Measurements from ENCODE around the gene TSHZ2. TPM values are rescaled to one million over a fixed set of nuclear protein-coding genes. Genes with fewer than 3 reads are reported as not detected.

The TSHZ2 gene
- total and polyA plus RNA-seq, 9 of the 15 experiments (the other 6 are each of a cell fraction or from before 2014, with no cell fraction given) = 0.03 to 0.20 (median 0.05) TPM; not detected in 4

DNA sequence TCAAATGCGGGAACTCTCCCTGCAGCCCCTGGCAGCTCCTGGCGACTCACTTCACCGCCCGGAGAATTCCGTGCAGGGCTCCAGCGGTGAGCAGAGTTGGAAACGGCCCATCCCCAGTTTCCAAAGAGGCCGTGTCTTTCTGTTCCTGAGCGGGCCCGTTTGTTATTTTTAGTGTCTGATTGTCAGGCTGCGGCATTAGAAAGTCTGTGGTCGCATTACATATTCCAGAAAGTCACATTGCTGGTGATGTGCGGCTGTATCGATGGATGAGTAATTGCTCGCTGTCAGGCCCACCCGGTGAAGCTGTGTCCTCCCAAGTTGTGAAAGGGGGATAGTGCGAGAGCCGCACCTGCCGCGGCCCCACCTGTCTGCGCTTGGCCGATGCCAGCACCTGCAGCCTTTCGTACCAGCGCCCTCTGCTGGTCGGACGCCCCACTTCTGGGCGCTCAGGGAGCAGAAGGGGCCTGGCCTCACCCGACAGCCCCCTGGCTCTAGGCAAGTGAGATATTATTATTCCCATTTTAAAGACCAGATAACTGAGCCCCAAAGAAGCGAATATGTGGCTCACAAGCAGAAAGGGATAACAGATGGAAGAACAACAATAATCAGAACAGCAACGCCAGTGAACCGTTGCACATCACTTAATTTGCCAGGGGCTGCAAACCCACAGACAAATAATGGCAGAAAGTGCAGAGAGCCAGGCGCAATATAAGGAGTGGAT is 244.9 kb downstream of the TSHZ2 start (continued):
- TF ChIP-seq REST (IDR thresholded peaks at IDR 0.05; ENCODE audit: borderline replicate concordance) = peak; percentile 89
- no peak for TF ChIP-seq REST (CRISPR knock-in tag; IDR thresholded peaks at IDR 0.05; ENCODE audit: low read depth)
- TF ChIP-seq, protein P1, sequence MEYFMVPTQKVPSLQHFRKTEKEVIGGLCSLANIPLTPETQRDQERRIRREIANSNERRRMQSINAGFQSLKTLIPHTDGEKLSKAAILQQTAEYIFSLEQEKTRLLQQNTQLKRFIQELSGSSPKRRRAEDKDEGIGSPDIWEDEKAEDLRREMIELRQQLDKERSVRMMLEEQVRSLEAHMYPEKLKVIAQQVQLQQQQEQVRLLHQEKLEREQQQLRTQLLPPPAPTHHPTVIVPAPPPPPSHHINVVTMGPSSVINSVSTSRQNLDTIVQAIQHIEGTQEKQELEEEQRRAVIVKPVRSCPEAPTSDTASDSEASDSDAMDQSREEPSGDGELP (CRISPR knock-in tag; IDR thresholded peaks at IDR 0.05; ENCODE audit: borderline replicate concordance) = peak; percentile 24; the same call in 1 of the 2 replicates
- no peak for TF ChIP-seq MCM7 (IDR thresholded peaks at IDR 0.05)
- no peak for TF ChIP-seq CBFA2T3 (IDR thresholded peaks at IDR 0.05)
- TF ChIP-seq RAD21 (CRISPR knock-in tag; conservative IDR thresholded peaks at IDR 0.05 in 1 of 2, IDR thresholded peaks at IDR 0.05 in 1 of 2) = peak; percentile 80 to 89
- TF ChIP-seq CTBP1 (IDR thresholded peaks at IDR 0.05; ENCODE audit: borderline replicate concordance) = peak; percentile 36; the same call in 1 of the 2 replicates
- TF ChIP-seq DEAF1 (CRISPR knock-in tag; IDR thresholded peaks at IDR 0.05) = peak; percentile 52; the same call in 1 of the 2 replicates
- TF ChIP-seq SMARCE1 (IDR thresholded peaks at IDR 0.05) = 0 out of 2 replicates have a peak, but pooled peaks have one; percentile 23
- TF ChIP-seq RBM25 (IDR thresholded peaks at IDR 0.05; ENCODE audit: low read depth, low read length, severe bottlenecking) = peak; percentile 10
- TF ChIP-seq NCOA1 (IDR thresholded peaks at IDR 0.05; ENCODE audit: low read depth) = no peak
- peak; percentile 19; the same call in 1 of the 2 replicates for TF ChIP-seq ZFX (CRISPR knock-in tag; IDR thresholded peaks at IDR 0.05)
